Stimulated activated CD4-positive, alpha-beta T cell treated with anti-CD3 and anti-CD28 coated beads, Interleukin-2, amount 100 ng/mL, for 48 hours (primary cell): ENCODE data around the gene CCDC86.

Experiments used
- DNase-seq, 2 donors: peaks; one replicate each; pipeline ENCODE4 v3.0.0-alpha.2; 2020

Gene CCDC86

DNA sequence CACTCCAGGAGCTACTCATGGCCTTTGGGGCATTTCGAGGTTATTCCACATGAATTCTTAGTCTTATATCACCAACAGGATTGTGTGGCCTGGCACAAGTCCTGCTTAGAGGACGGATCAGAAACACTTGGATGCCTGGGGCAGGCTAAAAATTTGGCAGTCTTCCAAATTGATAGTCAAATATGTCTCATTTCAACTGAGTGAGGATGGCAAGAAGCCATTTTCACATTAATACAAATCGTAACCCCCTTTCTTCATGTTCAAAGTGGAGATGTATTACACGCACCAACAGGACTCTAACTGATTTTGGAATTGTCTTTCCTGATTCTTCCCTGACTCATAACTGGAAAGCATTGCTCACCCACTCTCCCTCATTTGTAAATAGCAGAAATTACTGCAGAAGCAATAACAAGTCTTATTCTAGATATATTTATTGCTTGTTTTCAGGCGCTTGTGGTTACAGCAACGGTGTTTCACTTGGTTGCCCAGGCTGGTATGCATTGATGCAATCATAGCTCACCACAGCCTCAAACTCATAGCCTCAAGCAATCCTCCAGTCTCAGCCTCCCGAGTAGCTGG, 10.3 kb upstream of the CCDC86 start:
- no peak for DNase-seq

DNA sequence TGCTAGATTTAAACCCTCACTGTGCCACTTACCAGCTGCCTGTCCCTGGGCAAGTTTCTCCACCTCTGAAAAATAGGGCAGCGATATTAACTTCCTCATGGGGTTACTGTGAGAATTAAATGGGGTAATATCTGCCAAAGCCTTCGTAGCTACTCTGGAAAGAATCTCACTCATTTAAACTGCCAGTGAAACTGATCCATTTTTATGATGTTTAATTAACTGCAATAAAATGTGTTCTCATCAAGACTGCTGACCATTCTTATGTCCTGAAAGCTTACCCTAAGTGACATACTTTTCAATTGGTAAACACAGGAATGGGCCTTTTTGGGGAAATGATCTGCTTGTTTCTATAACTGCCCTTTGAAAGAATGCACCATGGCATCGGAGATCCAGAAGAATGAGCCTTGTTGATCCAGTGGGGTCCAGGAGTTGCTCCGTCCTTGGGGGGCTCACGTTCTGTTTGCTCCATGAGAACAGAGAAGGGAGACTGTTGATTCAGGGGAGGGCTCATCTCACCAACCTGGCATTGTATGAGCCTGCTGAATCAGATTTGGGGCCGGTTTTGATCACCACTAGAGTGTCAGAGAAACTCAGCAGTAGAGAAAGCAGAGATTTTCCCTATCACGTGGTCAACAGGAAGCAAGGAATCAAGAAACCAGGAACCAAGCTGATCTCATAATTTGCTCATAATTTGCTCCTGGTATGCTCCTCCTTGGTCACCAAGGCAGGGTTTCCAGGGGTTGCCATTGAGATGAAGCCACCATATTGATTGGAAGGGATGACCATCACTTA, 7.0 kb upstream of the CCDC86 start:
- no peak for DNase-seq

DNA sequence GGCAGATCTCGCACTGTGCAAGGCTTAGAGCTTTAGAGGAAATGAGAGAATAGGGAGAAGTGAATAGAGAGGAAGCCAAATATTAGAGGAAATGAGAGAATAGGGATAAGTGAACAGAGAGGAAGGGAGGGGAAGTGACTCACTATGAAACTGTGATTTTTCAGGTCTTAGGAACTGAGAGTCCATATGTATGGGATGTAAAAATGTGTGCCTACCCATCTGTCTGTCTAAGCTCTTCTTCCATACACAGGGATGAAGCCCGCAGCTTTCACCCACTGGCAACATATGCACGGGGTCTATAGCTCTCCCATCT, 6.4 kb upstream of the CCDC86 start:
- DNase-seq = no peak

DNA sequence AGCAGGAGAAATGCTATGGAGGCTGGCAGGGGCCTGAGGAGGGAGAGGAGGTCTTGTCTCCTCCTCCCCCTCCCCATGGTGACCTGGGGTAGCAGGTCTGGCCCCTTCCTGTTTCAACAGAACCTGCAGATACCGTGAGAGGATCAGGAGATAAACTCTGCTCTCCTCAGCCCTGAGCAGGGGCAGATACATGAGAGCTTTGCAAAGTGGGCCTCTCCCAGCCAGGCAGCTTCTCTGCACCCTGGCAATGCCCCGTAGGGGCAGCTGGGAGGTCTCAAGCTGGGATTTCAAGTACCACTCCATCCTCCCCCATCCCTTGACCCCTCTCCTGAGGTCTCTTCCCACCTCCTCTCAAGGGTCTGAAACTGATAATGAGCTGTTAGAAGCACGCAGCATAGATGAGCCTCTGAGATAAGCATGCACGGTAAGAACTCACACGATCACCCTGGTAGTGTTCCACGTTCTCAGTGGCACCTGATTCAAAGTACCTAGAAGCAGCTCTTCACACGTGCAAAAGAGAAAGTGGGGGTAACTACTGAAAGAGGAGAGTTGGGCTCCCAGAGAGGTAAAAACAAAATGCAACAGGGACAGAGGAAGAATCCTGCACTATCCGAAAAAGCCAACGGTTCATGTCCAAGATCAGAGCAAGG, 4.9 kb upstream of the CCDC86 start:
- no peak for DNase-seq

DNA sequence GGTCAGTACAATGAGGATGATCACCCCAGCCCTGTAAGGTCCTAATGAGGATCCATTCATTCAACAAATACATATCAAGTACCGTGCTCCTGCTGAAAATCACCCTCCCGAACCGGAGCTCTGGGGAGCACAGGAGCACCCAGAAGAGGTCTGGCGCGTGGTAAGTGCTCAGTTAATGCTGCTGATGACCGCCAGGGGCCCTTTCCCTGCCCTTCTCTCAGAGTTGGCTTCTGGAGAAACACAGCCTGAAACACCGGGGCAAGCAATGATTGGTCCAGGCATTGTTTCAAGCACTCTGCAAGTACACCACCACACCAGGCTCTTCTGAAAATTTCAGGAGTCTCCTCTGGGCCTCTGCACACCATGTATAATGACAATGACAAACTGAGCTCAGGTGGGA, 3.8 kb upstream of the CCDC86 start:
- no peak for DNase-seq

DNA sequence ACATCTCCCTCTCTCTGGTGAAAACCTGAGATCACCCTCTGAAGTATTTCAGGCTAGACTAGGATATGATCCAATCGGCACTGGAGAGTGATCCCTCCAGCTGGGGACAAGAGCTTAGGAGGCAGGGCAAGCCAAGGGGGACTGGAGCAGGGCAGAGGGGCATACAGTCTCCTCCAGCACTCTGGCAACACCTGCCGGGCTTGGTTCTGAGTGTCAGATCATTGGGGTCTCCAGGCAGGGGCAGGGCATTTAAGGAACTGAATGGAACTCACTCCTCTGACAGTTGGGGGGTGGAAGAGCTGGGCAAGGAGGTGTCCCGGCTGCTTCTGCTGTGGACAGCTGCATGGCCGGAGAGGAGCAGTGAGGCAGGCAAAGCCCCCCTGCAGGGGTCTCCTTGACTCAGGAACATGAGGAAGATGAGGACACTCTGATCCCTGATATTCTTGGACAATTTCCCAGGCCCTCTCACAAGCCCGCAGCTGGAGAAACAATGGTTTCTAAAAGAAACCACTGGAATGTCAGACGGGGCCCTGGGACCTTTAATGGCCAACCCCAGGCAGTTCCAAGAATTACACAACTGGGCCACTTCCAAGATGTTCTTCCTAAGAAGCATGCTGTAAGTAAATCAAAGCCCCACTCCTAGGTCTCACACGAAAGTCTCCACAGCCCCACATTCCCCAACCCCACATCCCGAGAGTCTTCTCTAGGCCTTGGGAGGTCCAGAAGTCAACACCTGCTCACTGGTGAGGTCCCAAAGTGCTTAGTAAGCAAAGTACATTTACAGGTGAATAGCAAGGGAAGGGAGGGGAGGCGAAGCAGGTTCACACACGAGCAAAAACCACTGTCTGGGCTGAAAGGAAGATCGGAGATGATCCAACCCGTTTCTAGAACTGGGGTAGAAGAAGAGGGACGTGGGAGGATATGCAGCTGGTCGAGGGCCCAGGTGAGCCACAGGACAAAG, 1.2 kb upstream of the CCDC86 start:
- DNase-seq = no peak

DNA sequence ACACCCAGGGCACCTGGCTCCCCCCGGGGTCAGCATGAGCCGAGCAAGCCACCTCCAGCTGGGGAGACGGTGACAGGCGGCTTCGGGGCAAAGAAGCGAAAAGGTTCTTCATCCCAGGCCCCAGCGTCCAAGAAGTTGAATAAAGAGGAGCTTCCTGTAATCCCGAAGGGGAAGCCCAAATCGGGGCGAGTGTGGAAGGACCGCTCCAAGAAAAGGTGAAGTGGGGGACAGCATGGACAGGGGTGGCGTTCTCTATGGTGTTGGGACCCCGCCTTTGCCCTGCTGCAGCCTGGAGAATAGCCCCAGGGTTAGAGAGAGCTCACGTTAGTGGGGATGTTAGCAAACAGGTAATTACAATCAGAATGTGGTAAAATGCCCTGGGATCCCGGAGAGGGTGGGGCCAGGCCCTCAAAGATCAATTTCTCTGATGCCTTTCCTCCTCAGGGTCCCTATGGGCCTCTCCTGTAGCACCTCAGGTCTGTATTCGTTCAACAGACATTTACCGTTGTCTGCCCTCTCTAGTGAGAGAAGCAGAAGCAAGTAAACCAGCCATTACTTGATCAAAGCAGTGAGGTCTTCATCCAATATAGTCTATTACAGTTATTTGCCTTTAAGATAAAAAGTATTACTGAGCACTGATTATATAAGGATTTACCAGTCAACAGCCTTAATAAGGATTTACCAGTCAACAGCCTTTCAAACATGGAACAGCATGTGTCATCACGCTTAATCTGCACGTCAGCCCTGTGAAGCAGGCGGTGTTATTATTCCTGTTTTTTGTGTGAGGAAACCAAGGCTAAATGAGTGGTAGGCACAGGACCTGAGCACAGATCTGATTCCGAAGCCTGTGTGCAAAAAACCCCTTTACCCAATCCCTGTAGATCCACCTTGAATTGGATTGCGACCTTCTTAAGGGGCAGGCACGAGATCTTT, 1.0 kb downstream of the CCDC86 start:
- DNase-seq = no peak

DNA sequence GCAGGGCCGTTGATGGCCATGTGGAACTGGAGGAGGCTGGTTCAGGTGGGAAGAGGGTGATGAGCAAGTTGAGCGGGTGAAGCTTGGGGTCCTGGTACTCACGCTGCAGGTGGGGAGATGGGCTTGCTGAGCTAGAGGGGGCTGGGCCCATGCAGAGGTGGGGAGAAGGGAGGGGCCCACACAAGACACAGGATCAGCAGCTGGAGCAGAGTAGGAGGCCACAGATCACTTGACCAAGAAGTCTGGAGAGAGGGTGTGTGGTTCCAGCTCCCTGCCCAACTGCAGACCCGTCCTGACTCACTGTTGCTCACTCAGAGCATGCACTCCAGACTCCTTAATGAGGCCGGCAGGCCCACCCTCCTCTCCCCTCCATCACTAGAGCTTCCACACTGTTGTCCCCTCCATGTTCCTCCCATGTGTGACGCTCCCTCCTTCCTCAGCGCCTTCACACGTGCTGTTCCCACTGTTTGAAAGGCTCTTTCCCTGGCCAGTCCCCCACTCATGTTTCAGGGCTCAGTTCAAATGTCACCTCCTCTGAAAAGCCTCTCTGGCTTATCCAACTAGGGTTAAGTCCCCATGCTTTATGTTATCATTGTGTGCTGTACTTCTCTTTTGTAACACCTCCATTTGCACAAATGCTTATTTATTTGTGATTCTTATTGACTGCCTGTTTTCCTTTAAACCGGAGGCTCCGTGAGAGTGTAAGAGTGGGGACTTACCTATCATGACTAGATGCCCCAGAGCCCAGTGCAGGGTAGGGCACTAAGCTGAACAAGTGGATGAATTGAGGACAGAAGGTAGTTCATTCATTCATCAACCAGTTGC, 2.3 kb downstream of the CCDC86 start:
- no peak for DNase-seq

DNA sequence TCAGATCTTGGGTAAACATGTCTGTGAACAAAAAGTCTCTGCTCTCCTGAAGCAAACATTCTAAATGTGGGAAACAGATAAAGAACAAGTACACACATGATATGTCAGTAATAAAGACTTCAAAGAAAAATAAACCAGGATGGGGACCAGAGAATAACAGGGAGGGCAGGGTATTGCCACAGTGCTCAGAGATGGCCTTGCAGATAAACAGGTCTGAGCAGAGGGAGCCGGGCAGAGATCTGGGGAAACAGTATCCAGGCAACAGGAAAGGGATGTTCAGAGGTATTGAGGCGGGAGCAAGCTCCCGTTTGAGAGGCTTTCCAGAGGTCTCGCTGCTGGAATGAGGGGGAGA, 2.9 kb downstream of the CCDC86 start:
- DNase-seq = no peak

DNA sequence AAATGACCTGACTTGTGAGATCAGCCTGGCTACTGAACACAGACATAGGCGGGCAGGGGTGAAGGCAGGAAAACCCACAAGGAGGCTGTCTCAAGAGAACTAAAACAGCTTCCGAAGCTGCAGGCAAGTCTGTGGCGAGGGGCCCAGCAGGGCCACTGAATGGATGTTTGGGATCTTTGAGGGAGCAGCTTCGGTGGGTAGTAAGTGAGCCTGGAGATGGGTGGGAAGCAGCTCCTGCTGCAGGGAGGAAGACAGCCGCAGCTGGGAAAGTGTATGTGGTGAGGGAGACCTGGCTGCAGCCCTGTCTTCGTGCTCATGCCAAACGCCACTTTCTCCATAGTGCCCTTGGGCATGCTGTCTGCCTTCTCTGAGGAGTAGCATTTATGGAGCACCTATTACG, 3.4 kb downstream of the CCDC86 start:
- no peak for DNase-seq

DNA sequence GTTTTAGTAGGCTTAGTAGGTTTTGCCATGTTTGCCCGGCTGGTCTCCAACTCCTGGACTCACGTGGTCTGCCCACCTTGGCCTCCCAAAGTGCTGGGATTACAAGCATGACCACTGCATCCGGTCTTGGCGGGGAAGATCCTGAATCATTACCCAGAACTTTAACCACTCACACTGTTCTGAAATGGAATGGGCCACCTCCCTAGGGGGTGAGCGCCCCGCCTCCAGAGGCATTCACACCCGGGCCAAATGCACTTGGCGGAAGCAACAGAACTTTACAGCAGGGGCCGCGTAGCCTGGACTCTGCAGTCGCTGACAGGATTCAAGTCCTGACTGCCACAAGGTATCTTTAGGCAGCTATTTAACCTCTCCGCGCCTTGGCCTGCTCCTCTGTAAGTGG, 5.4 kb downstream of the CCDC86 start:
- DNase-seq = no peak

DNA sequence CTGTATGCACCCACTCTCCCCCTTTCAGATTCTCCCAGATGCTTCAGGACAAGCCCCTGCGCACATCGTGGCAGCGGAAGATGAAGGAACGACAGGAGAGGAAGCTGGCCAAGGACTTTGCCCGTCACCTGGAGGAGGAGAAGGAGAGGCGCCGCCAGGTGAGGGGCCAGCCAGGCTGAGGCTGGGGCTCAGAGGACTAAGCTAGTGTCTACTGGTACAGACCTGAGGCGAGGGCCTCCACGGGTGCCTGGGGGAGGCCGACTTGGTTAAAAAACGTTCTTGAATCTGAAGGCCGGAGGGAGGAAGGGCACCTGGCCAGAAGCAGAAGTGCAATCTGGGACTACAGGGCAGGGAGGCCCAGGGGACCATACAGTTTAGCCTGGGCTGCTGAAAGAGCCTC, 6.0 kb downstream of the CCDC86 start:
- DNase-seq = no peak

DNA sequence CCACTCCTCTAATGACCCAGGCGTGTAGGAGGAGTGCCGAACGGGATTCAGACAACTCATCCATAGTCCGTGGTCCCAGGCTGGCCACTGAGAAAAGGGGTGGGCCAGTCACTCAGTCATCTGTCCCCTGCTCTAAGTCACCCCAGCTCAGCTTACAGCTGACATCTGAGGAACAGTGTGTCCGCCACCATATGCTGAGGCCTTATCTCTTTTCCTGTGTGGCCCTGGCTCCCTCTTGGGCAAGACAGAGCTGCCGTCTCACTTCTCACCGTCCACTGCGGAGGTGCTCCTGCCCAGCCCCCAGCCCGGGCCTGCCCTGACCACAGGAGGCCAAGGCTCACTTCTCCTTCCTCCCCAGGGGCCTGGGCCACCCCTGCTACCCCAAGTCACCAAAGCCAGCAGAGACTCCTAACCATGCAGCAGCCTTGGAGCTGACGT, 6.8 kb downstream of the CCDC86 start:
- DNase-seq = no peak

DNA sequence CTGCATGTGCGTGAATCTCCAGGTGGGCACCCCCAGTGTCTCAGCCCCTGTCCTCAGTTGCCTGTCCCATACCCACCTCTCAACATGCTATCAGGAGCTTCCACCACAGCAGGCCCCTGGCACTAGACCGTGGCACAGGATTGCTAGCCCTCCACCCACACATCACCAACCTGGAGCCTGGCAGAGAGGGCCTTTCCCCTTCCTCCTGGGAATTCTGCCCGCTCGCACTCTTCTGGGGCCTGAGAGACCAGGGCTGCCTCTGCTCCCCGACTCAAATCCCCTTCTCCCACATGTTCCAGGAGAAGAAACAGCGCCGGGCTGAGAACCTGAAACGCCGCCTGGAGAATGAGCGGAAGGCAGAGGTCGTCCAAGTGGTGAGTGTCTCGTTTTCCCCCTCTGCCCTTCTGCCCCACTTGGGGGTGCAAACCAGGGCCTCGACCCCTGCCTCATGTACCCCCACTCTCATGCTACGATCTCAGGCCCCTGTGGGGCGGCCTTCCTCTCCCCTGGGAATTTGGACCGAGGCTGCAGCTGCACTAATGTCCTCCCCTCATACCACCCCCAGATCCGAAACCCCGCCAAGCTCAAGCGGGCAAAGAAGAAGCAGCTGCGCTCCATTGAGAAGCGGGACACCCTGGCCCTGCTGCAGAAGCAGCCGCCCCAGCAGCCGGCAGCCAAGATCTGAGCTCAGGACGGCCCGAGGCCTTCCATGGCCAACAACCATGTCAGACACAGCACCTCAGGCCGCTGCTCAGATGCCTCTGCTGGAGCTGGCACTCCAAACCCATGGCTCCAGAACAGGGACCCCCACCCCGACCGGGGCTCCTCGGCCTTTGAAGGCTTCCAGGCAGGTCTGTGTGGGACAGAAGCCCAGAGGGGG, 8.0 kb downstream of the CCDC86 start:
- DNase-seq = no peak

DNA sequence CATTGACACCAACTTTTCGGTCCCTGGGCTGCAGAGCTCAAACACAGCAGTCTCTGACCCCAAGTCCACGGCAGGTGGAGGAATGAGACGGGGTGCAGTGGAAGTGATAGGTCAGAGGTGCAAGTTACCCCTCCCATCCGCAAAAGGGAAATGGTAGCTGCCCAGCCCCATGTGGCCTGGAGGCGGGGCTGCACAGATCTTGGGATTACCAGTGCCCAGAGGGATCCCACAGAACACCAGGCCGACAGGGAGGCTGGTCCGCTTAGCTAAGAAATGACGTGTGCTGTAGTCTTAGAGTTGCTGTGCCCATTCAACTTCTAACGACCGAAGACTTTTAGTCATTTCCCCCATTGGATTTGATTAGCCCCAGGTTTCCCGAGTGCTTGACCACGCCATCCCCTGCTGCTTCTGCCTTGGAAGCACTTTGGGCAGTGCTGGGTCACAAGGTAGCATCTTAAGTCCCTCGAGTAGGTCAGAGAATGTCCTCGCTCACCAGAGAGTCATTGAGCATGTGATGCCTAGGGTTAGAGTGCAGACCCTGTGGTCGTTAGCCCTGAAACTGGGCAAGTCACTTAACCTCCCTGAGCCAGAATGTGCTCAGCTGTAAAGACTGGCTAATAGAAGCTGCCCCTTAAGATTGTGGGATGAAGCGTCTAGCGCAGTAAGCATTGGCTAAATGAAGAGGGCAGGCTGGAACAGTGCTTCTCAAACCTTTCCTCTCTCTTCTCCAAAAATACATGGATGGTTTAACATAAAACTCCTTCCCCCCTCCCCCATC, 9.6 kb downstream of the CCDC86 start:
- DNase-seq = no peak

DNA sequence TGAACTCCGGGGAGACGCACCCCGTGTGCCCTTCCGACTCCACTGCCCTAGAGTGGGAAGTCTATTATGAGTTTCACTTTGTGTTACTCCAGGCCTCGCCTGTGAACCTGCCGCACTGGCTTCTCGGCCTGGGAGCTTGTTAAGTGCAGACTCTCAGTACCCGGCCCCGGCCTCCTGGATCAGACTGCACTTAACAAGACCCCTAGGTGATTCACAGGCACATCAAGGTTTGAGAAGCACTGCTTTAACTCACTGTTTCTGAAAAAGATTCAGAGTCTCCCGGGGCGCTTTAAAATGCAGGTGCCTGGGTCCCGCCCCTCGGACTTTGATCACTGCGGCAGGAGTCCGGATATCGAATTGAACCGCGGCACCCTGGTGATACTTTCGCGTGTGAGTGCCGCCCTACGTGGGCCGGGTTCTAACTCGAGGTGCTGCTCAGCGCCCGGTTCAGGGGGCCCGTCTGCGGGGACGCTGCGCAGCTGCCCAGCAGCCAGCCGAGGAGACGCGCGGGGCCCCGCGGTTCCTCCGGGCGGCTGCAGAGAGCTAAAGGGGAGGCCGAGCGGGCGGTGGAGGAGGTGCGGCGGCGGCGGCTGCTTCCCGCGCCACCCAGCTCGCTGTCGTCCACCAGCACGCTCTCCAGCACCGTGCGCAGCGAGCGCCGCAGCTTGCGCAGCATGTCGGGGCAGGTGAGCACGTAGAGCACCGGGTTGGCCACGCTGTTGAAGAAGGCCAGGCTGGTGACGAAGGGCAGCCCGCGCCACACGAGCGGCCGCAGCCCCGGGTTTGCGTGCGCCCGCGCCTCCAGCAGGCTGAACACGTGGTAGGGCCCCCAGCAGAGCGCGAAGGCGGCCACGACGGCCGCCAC, 10.4 kb downstream of the CCDC86 start:
- DNase-seq = no peak

DNA sequence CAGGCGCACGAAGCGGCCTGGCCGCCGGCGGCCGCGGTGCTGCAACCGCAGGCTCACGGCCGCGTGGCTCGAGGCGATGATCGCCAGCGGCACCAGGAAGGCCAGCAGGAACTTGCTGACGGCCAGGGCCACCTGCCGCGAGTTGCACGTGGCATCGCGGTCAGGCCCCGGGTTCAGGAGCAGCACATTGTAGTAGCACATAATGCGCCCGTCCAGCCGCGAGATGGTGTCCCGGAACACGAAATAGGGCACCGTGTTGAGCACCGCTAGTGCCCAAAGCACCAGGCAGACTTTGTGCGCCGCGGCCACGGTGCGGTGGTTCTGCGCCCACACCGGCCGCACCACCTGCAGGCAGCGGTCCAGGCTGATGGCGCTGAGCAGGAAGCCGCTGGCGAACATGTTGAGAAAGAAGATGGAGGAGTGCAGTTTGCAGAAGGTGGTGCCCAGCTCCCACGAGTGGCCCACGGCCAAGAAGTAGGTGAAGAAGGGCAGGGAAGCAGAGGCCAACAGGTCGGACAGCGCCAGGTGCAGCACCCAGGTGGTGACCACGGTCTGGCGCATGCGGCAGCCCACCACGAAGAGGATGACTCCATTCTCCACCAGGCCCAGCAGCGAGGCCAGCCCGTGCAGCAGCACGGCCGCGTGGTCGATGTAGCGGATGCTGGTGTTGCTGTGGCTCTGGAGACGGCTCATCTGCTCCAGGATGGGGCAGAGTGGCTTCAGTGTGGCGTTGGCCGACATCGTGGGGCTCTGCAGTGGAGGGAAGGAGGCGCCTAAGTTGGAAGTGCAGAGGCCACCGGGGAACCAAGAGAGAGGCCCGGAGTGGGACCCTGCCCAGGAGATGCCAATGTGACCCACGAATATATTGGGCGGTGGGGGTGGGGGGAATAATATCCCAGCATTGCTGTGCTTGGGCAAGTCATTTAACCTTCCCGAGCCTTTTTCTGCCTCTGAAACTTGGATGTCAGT, 11.4 kb downstream of the CCDC86 start:
- DNase-seq = no peak
